MM.1S (cell line): ENCODE results near the gene MRPL53.

Source experiments
- DNase-seq: peaks from one replicate; pipeline ENCODE4 v3.0.0-alpha.2; 2015
- H2AFZ ChIP-seq: fragments of 300-600 bp; sonication (generic); 2 replicates; pipeline ENCODE4 v1.6.0; 2016; ENCODE audit warnings: antibody characterized with exemption, low read length
- H3F3A ChIP-seq: fragments of 300-600 bp; sonication (generic); 2 replicates; pipeline ENCODE4 v1.6.1; 2016; ENCODE audit warnings: mild to moderate bottlenecking, antibody characterized with exemption, low read length, moderate library complexity, mixed read lengths; ENCODE audit not compliant: insufficient read depth
- H3K27ac ChIP-seq: fragments of 300-600 bp; sonication (generic); 2 replicates; pipeline ENCODE4 v1.5.1; 2016; ENCODE audit warnings: mild to moderate bottlenecking, low read length
- H3K27me3 ChIP-seq: fragments of 300-600 bp; sonication (generic); replicated peaks from 2 replicates; pipeline ENCODE4 v1.6.0; 2016; ENCODE audit warnings: low read length; ENCODE audit not compliant: insufficient read depth
- H3K36me3 ChIP-seq: fragments of 300-600 bp; sonication (generic); replicated peaks from 2 replicates; pipeline ENCODE4 v1.6.1; 2016; ENCODE audit warnings: mild to moderate bottlenecking, low read length, mixed read lengths; ENCODE audit not compliant: insufficient read depth
- H3K4me1 ChIP-seq: fragments of 300-600 bp; sonication (generic); 2 replicates; pipeline ENCODE4 v1.6.1; 2016; ENCODE audit warnings: low read length, mixed read lengths
- H3K4me2 ChIP-seq: fragments of 300-600 bp; sonication (generic); 2 replicates; pipeline ENCODE4 v1.6.0; 2016; ENCODE audit warnings: low read depth, low read length
- H3K4me3 ChIP-seq: fragments of 300-600 bp; sonication (generic); 2 replicates; pipeline ENCODE4 v1.5.1; 2016; ENCODE audit warnings: low read length, mixed read lengths
- H3K79me2 ChIP-seq: fragments of 300-600 bp; sonication (generic); 2 replicates; pipeline ENCODE4 v1.6.1; 2016; ENCODE audit warnings: mixed run types, low read length, mixed read lengths
- H3K9ac ChIP-seq: fragments of 300-600 bp; sonication (generic); 2 replicates; pipeline ENCODE4 v1.6.1; 2016; ENCODE audit warnings: low read length, mixed read lengths
- H3K9me2 ChIP-seq: fragments of 300-600 bp; sonication (generic); replicated peaks from 2 replicates; pipeline ENCODE4 v1.6.1; 2016; ENCODE audit warnings: mild to moderate bottlenecking, low read length, mixed read lengths; ENCODE audit not compliant: insufficient read depth
- H3K9me3 ChIP-seq: fragments of 300-600 bp; sonication (generic); replicated peaks from 2 replicates; pipeline ENCODE4 v1.6.1; 2016; ENCODE audit warnings: mild to moderate bottlenecking, low read length, mixed read lengths; ENCODE audit not compliant: insufficient read depth
- H4K20me1 ChIP-seq: fragments of 300-600 bp; sonication (generic); 2 replicates; pipeline ENCODE4 v1.6.1; 2016; ENCODE audit warnings: mild to moderate bottlenecking, low read length, moderate library complexity, mixed read lengths; ENCODE audit not compliant: insufficient read depth
- EZH2 ChIP-seq: fragments of 300-600 bp; sonication (generic); optimal IDR thresholded peaks from 2 replicates; pipeline ENCODE3; 2017; ENCODE audit warnings: low read depth, mild to moderate bottlenecking, antibody characterized with exemption, low read length, mixed read lengths
- EZH2phosphoT487 ChIP-seq: fragments of 300-600 bp; sonication (generic); IDR thresholded peaks from 2 replicates; pipeline ENCODE4 v1.6.1; 2018; ENCODE audit warnings: antibody characterized with exemption, low read length
- TF ChIP-seq, protein P1 (sequence below): fragments of 300-600 bp; sonication (generic); IDR thresholded peaks from 2 replicates; pipeline ENCODE4 v1.5.1; 2016; ENCODE audit warnings: antibody characterized with exemption, low read length, mixed read lengths

MRPL53 gene

GRCh38 chr2:74512744-74513604, 40.5 kb upstream of the MRPL53 start:
- TF ChIP-seq EZH2phosphoT487 (no peak), EZH2 (no peak)
- TF ChIP-seq, protein P1, sequence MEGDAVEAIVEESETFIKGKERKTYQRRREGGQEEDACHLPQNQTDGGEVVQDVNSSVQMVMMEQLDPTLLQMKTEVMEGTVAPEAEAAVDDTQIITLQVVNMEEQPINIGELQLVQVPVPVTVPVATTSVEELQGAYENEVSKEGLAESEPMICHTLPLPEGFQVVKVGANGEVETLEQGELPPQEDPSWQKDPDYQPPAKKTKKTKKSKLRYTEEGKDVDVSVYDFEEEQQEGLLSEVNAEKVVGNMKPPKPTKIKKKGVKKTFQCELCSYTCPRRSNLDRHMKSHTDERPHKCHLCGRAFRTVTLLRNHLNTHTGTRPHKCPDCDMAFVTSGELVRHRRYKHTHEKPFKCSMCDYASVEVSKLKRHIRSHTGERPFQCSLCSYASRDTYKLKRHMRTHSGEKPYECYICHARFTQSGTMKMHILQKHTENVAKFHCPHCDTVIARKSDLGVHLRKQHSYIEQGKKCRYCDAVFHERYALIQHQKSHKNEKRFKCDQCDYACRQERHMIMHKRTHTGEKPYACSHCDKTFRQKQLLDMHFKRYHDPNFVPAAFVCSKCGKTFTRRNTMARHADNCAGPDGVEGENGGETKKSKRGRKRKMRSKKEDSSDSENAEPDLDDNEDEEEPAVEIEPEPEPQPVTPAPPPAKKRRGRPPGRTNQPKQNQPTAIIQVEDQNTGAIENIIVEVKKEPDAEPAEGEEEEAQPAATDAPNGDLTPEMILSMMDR: no peak
- Histone ChIP-seq H3K9ac (no peak overlapping the region), H4K20me1 (no peaks in the 10 kb centered on the region), H3K27me3 (peaks cover 66% of the 10 kb centered on the region), H3K79me2 (no peaks in the 10 kb centered on the region), H3K9me2 (no peaks in the 10 kb centered on the region), H3K4me2 (no peak overlapping the region), H3K4me1 (peaks cover 8% of the 10 kb centered on the region), H3K36me3 (no peaks in the 10 kb centered on the region), H3F3A (no peaks in the 10 kb centered on the region), H2AFZ (no peak overlapping the region), H3K27ac (no peak overlapping the region), H3K9me3 (no peaks in the 10 kb centered on the region), H3K4me3 (no peak overlapping the region)
- DNase-seq: no peak

DNA sequence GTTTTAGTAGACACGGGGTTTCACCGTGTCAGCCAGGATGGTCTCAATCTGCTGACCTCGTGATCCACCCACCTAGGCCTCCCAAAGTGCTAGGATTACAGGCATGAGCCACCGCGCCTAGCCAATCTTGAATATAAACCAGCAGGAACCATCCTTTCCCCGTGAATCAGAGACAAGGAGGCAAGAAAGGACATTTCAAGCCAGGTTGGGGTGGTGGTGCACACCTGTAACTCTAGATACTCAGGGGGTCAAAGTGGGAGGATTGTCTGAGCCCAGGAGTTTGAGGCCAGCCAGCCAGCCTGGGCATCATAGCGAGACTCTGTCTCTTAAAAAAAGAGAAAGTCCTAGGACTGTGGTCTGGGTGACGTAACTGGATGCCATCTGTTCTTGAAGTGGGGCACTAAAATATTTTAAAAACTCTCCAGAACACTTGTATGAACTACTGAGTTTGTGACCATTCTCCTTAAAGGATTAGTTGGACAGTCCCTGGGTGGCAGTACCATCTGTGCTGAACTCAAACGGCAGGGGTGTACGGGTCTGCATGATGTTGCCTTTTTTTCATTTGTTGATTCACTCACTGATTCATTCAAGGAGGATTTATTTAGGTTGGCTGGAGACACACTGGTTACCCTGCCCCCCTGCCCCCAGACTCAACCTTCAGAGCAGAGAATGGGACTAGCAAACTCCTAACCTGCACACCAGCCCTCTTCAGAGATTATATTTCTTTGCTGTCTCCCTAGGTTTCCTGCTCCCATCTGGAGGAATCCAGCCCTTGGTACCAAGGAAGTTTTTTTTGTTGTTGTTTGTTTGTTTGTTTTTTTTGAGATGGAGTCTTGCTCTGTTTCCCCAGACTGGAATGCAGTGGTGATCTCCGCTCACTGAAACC, 38.9 kb upstream of the MRPL53 start:
- no peaks in the 10 kb centered on the region for H3F3A ChIP-seq
- DNase-seq: no peak
- H3K9me2 ChIP-seq: no peaks in the 10 kb centered on the region
- no peaks in the 10 kb centered on the region for H3K36me3 ChIP-seq
- H3K4me3 ChIP-seq: no peak overlapping the region
- H3K9ac ChIP-seq: no peak overlapping the region
- H3K4me2 ChIP-seq: no peak overlapping the region
- H2AFZ ChIP-seq: no peak overlapping the region
- no peaks in the 10 kb centered on the region for H3K9me3 ChIP-seq
- no peaks in the 10 kb centered on the region for H4K20me1 ChIP-seq
- peaks cover 12% of the 10 kb centered on the region for H3K4me1 ChIP-seq
- peaks cover 8% of the 10 kb centered on the region for H3K79me2 ChIP-seq
- peaks cover 54% of the 10 kb centered on the region for H3K27me3 ChIP-seq
- no peak for TF ChIP-seq EZH2phosphoT487
- TF ChIP-seq, protein P1: no peak
- no peak for TF ChIP-seq EZH2
- H3K27ac ChIP-seq: no peak overlapping the region

DNA sequence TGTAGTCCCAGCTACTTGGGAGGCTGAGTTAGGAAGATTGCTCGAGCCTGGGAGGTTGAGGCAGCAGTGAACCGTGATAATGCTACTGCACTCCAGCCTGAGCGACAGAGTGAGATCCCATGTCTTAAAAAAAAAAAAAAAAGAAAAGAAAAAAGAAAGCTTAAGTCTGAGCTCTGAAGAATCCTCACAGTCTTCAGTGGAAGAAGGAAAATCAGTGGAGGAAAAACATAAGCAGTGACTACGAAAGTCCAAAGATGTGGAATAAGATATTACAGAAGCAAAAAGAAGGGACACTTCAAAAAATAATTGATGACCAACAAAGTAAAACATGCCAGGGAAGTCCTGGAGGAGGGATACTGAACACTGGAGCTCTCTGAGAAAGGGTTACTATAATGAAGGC, 37.8 kb upstream of the MRPL53 start:
- H3K27me3 ChIP-seq: peaks cover 48% of the 10 kb centered on the region
- no peak for TF ChIP-seq EZH2phosphoT487
- TF ChIP-seq EZH2: no peak

More for the DNA sequence above, 37.8 kb upstream of the MRPL53 start:
- H3K27ac ChIP-seq: no peak overlapping the region
- no peaks in the 10 kb centered on the region for H3K36me3 ChIP-seq
- no peak overlapping the region for H3K4me3 ChIP-seq
- H3K9me3 ChIP-seq: no peaks in the 10 kb centered on the region
- peaks cover 12% of the 10 kb centered on the region for H3K4me1 ChIP-seq
- no peak overlapping the region for H3K9ac ChIP-seq
- DNase-seq: no peak
- no peaks in the 10 kb centered on the region for H4K20me1 ChIP-seq
- no peaks in the 10 kb centered on the region for H3F3A ChIP-seq
- peaks cover 13% of the 10 kb centered on the region for H3K79me2 ChIP-seq
- H3K9me2 ChIP-seq: no peaks in the 10 kb centered on the region
- no peak overlapping the region for H3K4me2 ChIP-seq
- no peak overlapping the region for H2AFZ ChIP-seq
